CD14-positive monocyte (primary cell): ENCODE results near the gene DSCAML1. TPM values are rescaled to one million over a fixed set of nuclear protein-coding genes. Genes with fewer than 3 reads are reported as not detected.

ENCODE experiments used
- DNase-seq, 3 donors: peaks; one replicate each; pipeline ENCODE4 v3.0.0-alpha.2; 2011 to 2022
- H2AFZ ChIP-seq: 2 replicates; pipeline ENCODE4 v1.6.0; 2012; ENCODE audit warnings: mild to moderate bottlenecking, low read depth, low read length, inconsistent platforms; ENCODE audit not compliant: insufficient read depth, poor library complexity, severe bottlenecking
- H3K27ac ChIP-seq, 2 donors: 1 replicate in 1 of 2; 2 replicates in 1 of 2; pipeline ENCODE4 v1.5.1; 2012 to 2013; ENCODE audit warnings: low read length in 2 of 2, control low read depth in 1 of 2, inconsistent platforms in 1 of 2, low read depth in 1 of 2, mild to moderate bottlenecking in 1 of 2
- H3K27me3 ChIP-seq, 2 donors: one replicate each; pipeline versions ENCODE4 v1.6.0 to v1.6.1; 2011 to 2013; ENCODE audit warnings: low read length in 2 of 2; ENCODE audit not compliant: control insufficient read depth in 2 of 2, insufficient read depth in 2 of 2
- H3K36me3 ChIP-seq, 2 donors: replicated peaks in 1 of 2; 1 replicate in 1 of 2; 2 replicates in 1 of 2; pipeline versions ENCODE4 v1.5.1 to v1.6.1; 2012 to 2013; ENCODE audit warnings: low read length in 2 of 2, control low read depth in 1 of 2, inconsistent platforms in 1 of 2, mild to moderate bottlenecking in 1 of 2; ENCODE audit not compliant: insufficient read depth in 2 of 2, control insufficient read depth in 1 of 2
- H3K4me1 ChIP-seq, 2 donors: 1 replicate in 1 of 2; 2 replicates in 1 of 2; pipeline versions ENCODE4 v1.5.1 to v1.6.1; 2012 to 2013; ENCODE audit warnings: low read length in 2 of 2, control low read depth in 1 of 2, inconsistent platforms in 1 of 2, mild to moderate bottlenecking in 1 of 2, moderate library complexity in 1 of 2; ENCODE audit not compliant: insufficient read depth in 2 of 2, control insufficient read depth in 1 of 2
- H3K4me2 ChIP-seq: replicated peaks from 2 replicates; pipeline ENCODE3; 2012; ENCODE audit warnings: low read length, moderate library complexity, mild to moderate bottlenecking; ENCODE audit not compliant: poor library complexity, severe bottlenecking; ENCODE audit errors: extremely low read depth
- H3K4me3 ChIP-seq, 3 experiments: fragments of 200-600 bp in 1 of 3; sonication (generic) in 1 of 3; replicated peaks in 1 of 3; 1 replicate in 2 of 3; 2 replicates in 1 of 3; pipeline ENCODE4 v1.5.1; 2011 to 2013; ENCODE audit warnings: low read length in 3 of 3, mild to moderate bottlenecking in 3 of 3, control low read depth in 2 of 3, low read depth in 2 of 3, inconsistent platforms in 1 of 3, moderate library complexity in 1 of 3
- H3K79me2 ChIP-seq: 2 replicates; pipeline ENCODE4 v1.6.0; 2012; ENCODE audit warnings: mild to moderate bottlenecking, control low read depth, inconsistent platforms, low read length, moderate library complexity; ENCODE audit not compliant: insufficient read depth
- H3K9ac ChIP-seq: 2 replicates; pipeline ENCODE4 v1.6.0; 2017; ENCODE audit warnings: low read length, mild to moderate bottlenecking; ENCODE audit not compliant: insufficient read depth, poor library complexity, severe bottlenecking
- H3K9me3 ChIP-seq, 2 donors: replicated peaks in 1 of 2; 1 replicate in 1 of 2; 2 replicates in 1 of 2; pipeline versions ENCODE4 v1.5.1 to v1.6.1; 2012 to 2013; ENCODE audit warnings: low read length in 2 of 2, control low read depth in 1 of 2; ENCODE audit not compliant: control insufficient read depth in 1 of 2, insufficient read depth in 1 of 2
- H4K20me1 ChIP-seq: 2 replicates; pipeline ENCODE4 v1.6.0; 2012; ENCODE audit warnings: mild to moderate bottlenecking, low read length, control low read depth, moderate library complexity; ENCODE audit not compliant: insufficient read depth
- H3K27ac Mint-ChIP-seq, 7 donors: one replicate each; pipeline ENCODE4 v1.8.0; 2020; ENCODE audit warnings: mild to moderate bottlenecking in 7 of 7, mixed read lengths in 7 of 7, moderate library complexity in 6 of 7, inconsistent platforms in 2 of 7
- H3K27me3 Mint-ChIP-seq, 3 donors: one replicate each; pipeline ENCODE4 v1.8.0; 2021 to 2022; ENCODE audit warnings: low read depth in 3 of 3, mild to moderate bottlenecking in 3 of 3, mixed read lengths in 3 of 3, moderate library complexity in 3 of 3, inconsistent platforms in 1 of 3
- H3K36me3 Mint-ChIP-seq, 2 donors: one replicate each; pipeline ENCODE4 v1.8.0; 2020; ENCODE audit warnings: mixed read lengths in 2 of 2, inconsistent platforms in 1 of 2, mild to moderate bottlenecking in 1 of 2
- H3K4me1 Mint-ChIP-seq: one replicate; pipeline ENCODE4 v1.8.0; 2020; ENCODE audit warnings: mild to moderate bottlenecking, mixed read lengths
- H3K4me3 Mint-ChIP-seq, 2 donors: one replicate each; pipeline ENCODE4 v1.8.0; 2020; ENCODE audit warnings: mild to moderate bottlenecking in 2 of 2, mixed read lengths in 2 of 2, moderate library complexity in 1 of 2
- H3K9me3 Mint-ChIP-seq, 7 donors: one replicate each; pipeline ENCODE4 v1.8.0; 2020 to 2022; ENCODE audit warnings: mixed read lengths in 7 of 7, mild to moderate bottlenecking in 6 of 7, moderate library complexity in 6 of 7, inconsistent platforms in 2 of 7
- WGBS: methylation state at CpG from one replicate; pipeline ENCODE4 v1.1.5; 2013; ENCODE audit warnings: missing lambda C conversion rate; ENCODE audit not compliant: insufficient coverage; 5-methylcytosine and 5-hydroxymethylcytosine counted together
- intact Hi-C, 2 donors: fragments of 100-400 bp; cut with micrococcal nuclease; formaldehyde crosslinking; loops; one replicate each; pipeline versions ENCODE4 v1.15.0 to v1.15.1; 2023
- polyA plus RNA-seq, 3 donors: library from polyadenylated mRNA; depleted of rRNA in 1 of 3; unstranded in 2 of 3; stranded (reverse) in 1 of 3; fragments of 300-500 nt in 2 of 3; fragments of >200 nt in 1 of 3; fragmentation: Illumina TruSeq in 2 of 3; gene quantifications; 1 replicate in 2 of 3; 2 replicates in 1 of 3; pipeline ENCODE4 v1.2.3, GENCODE V29; 2012 to 2021
- TF ChIP-seq, protein P1 (sequence below): fragments of 200-600 bp; IDR thresholded peaks from one replicate; pipeline ENCODE4 v1.8.0; 2022; ENCODE audit warnings: antibody characterized with exemption, mild to moderate bottlenecking

DSCAML1 gene
- polyA plus RNA-seq, 3 donors = not detected

- H3K9ac ChIP-seq = no peak overlapping the region
- no peak overlapping the region for H3K4me2 ChIP-seq
- H3K4me1 Mint-ChIP-seq = peaks cover 9% of the 10 kb centered on the region
- H3K9me3 Mint-ChIP-seq = no peaks in the 10 kb centered on the region
- no peak overlapping the region for H3K27ac Mint-ChIP-seq
- H3K4me3 ChIP-seq = no peak overlapping the region
- H3K4me1 ChIP-seq = peaks cover 5% of the 10 kb centered on the region in 2 donors
- WGBS = 91% methylated on average over 6 of the region's 14 CpGs
- no peak overlapping the region for H3K27ac ChIP-seq
- H3K9me3 ChIP-seq = no peaks in the 10 kb centered on the region
- H4K20me1 ChIP-seq = no peaks in the 10 kb centered on the region
- TF ChIP-seq, protein P1, sequence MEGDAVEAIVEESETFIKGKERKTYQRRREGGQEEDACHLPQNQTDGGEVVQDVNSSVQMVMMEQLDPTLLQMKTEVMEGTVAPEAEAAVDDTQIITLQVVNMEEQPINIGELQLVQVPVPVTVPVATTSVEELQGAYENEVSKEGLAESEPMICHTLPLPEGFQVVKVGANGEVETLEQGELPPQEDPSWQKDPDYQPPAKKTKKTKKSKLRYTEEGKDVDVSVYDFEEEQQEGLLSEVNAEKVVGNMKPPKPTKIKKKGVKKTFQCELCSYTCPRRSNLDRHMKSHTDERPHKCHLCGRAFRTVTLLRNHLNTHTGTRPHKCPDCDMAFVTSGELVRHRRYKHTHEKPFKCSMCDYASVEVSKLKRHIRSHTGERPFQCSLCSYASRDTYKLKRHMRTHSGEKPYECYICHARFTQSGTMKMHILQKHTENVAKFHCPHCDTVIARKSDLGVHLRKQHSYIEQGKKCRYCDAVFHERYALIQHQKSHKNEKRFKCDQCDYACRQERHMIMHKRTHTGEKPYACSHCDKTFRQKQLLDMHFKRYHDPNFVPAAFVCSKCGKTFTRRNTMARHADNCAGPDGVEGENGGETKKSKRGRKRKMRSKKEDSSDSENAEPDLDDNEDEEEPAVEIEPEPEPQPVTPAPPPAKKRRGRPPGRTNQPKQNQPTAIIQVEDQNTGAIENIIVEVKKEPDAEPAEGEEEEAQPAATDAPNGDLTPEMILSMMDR = no peak
- no peak for DNase-seq
- H3K4me3 Mint-ChIP-seq = no peak overlapping the region
- intact Hi-C loops = no loop called here
- H3K36me3 Mint-ChIP-seq = no peaks in the 10 kb centered on the region
- peaks cover 4 to 8% (median 4%) of the 10 kb centered on the region in 3 donors for H3K27me3 Mint-ChIP-seq
- H3K79me2 ChIP-seq = no peaks in the 10 kb centered on the region
- H3K27me3 ChIP-seq = no peaks in the 10 kb centered on the region
- H3K36me3 ChIP-seq = no peaks in the 10 kb centered on the region
- no peak overlapping the region for H2AFZ ChIP-seq
These were observed 330.1 kb downstream of the DSCAML1 start for GRCh38 chr11:117466966-117467365.

DNA sequence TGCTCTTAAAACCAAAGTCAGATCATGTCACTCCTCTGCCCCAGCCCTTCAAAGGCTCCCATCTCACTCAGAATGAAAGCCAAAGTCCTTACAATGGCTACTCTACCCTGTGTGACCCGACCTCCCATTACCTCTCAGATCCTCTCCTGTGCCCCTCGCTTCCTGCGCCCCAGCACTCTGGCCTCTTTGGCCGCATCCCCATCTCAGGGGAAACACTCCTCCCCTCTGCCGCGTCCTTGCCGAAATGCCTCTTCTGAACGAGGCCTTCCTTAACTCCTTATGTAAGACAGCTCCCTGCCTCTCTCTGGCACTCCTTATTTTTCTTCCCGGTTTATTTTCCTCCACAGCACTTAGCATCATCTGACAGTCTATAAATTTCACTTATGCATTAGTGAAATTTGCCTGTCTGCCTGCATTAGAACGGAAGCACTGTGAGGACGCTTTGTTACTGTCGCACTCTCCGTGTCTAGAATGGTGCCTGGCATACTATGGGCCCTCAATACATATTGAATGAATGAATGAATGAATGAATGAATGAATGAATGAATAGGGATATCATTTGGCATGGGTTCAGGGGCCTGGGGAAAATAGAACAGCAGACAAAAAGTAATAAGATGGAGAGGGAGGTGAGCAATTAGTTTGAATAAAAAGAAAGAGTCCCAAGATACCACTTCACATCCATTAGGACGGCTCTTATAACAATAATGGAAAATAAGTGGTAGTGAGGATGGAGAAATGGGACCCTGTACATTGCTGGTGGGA lies 331.6 kb downstream of the DSCAML1 start:
- Histone ChIP-seq H4K20me1 (no peaks in the 10 kb centered on the region), H3K9me3 (no peaks in the 10 kb centered on the region), H3K79me2 (no peaks in the 10 kb centered on the region), H3K4me1 (peaks cover 6 to 7% of the 10 kb centered on the region in 2 donors), H3K9ac (no peak overlapping the region), H2AFZ (no peak overlapping the region), H3K4me3 (no peak overlapping the region), H3K36me3 (no peaks in the 10 kb centered on the region), H3K4me2 (no peak overlapping the region), H3K27ac (no peak overlapping the region), H3K27me3 (no peaks in the 10 kb centered on the region)
- no peak for DNase-seq
- Mint-ChIP-seq H3K36me3 (no peaks in the 10 kb centered on the region), H3K4me1 (peaks cover 9% of the 10 kb centered on the region), H3K27ac (no peak overlapping the region), H3K27me3 (peaks cover 5 to 8% (median 6%) of the 10 kb centered on the region in 3 donors), H3K9me3 (no peaks in the 10 kb centered on the region), H3K4me3 (no peak overlapping the region)
- WGBS = 97% methylated on average over 13 of the region's 14 CpGs
- intact Hi-C loops = no loop called here
- TF ChIP-seq, protein P1 = no peak
